ENCODE data around the gene CLPX. TPM values are rescaled to one million over a fixed set of nuclear protein-coding genes. Genes with fewer than 3 reads are reported as not detected.

Gene CLPX
- total RNA-seq, 1 donor from 2014 or later: 46.4 TPM

DNA sequence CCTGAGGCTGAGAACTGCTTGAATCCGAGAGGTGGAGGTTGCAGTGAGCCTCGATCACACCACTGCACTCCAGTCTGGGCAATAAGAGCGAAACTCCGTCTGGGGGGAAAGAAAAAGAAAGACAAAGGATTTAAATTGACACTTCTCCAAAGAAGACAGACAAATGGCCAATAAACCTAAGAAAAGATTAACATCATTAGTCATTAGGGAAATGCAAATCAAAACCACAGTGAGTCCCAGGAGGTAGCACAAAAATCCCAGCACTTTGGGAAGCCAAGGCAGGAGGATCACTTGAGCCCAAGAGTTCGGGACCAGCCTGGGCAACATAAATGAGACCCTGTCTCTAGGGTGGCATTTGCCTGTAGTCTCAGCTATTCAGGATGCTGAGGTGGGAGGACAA lies 12.6 kb downstream of the CLPX start:
- H3K36me3 ChIP-seq: peaks cover 0 to 61% of the 10 kb centered on the region in 2 donors
- intact Hi-C loops (cut with DNase I): no loop called here
- no peak for DNase-seq (ENCODE audit: extremely low spot score in 2 of 2)
- no peak overlapping the region for H3K4me3 ChIP-seq
- TF ChIP-seq POLR2A (IDR thresholded peaks at IDR 0.05) (no peak), CTCF (IDR thresholded peaks at IDR 0.05) (no peak), POLR2AphosphoS5 (IDR thresholded peaks at IDR 0.05; ENCODE audit: insufficient read depth in 1 of 2, low read depth in 1 of 2) (no peak)
- H3K9me3 ChIP-seq: no peaks in the 10 kb centered on the region
- H3K4me1 ChIP-seq: peaks cover 1% of the 10 kb centered on the region
- no peaks in the 10 kb centered on the region for H3K27me3 ChIP-seq
- no peak overlapping the region for H3K27ac ChIP-seq

DNA sequence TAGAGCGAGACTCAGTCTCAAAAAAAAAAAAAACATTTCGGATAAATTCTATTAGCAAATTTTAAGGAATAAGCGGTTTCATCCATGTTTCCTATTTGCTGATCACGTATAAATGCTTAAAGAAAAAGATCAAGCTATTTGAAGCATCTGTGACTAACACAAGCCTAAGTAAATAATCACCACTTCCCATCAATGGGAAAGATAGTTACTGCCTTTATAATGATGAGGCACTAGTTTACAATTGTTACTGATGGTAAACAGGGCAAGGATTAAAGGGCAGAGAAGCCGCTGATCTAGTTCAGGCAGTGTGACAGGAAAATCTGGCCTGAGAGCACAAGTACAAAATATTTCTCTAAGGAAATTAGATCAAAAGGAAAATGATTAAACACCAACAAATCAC lies 13.7 kb downstream of the CLPX start:
- intact Hi-C loops (cut with DNase I): no loop called here
- no peak for TF ChIP-seq CTCF (IDR thresholded peaks at IDR 0.05)
- peak in 1 of 2 donors; percentile 29 for TF ChIP-seq POLR2AphosphoS5 (IDR thresholded peaks at IDR 0.05; ENCODE audit: insufficient read depth in 1 of 2, low read depth in 1 of 2)
- Histone ChIP-seq H3K36me3 (peaks cover 0 to 52% of the 10 kb centered on the region in 2 donors), H3K4me1 (no peaks in the 10 kb centered on the region), H3K27me3 (no peaks in the 10 kb centered on the region), H3K27ac (no peak overlapping the region), H3K9me3 (no peaks in the 10 kb centered on the region), H3K4me3 (no peak overlapping the region)
- no peak for DNase-seq (ENCODE audit: extremely low spot score in 2 of 2)

DNA sequence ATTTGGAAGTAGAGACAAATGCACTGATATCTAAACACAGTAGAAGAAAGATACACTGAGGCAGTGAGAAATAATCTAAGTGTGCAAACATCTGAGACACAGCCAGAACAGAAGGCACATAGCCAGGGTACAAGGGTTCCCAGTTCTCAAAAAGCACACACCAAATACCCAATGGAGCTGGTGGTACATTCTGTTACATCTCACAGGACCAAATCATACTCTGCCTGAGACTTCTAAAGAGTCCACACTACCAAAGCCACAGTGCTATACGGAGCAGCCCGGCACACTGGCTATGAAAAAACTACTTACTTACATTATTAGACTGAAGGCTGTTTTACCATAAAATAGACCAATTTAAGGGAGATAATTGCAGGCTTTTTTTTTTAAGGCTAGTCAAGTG lies 19.3 kb downstream of the CLPX start:
- intact Hi-C loops (cut with DNase I): no loop called here
- H3K36me3 ChIP-seq: peaks cover 0 to 54% of the 10 kb centered on the region in 2 donors
- H3K9me3 ChIP-seq: no peaks in the 10 kb centered on the region
- no peak for DNase-seq (ENCODE audit: extremely low spot score in 2 of 2)
- no peaks in the 10 kb centered on the region for H3K27me3 ChIP-seq
- H3K27ac ChIP-seq: no peak overlapping the region
- H3K4me3 ChIP-seq: no peak overlapping the region
- H3K4me1 ChIP-seq: peaks cover 19% of the 10 kb centered on the region
- no peak for TF ChIP-seq POLR2AphosphoS5 (IDR thresholded peaks at IDR 0.05; ENCODE audit: insufficient read depth in 1 of 2, low read depth in 1 of 2)
- TF ChIP-seq POLR2A (IDR thresholded peaks at IDR 0.05): no peak
- TF ChIP-seq CTCF (IDR thresholded peaks at IDR 0.05): no peak

DNA sequence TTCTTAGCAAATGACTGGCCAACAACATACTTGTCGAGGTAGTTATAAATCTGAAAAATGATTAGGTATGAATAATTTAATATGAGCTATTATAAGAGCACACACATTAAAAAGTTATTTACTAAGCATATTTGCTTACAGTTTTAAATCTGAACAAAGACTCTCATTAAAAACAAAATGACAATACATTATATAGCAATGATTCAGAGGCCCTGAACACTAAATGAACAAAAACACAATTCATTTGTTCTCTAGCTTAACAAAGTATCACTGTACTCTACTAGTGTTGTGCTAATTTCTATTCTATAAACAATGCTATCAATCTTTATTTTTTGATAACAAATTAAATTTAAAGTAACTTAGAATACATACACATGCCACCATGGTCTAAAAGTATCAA lies 21.0 kb downstream of the CLPX start:
- Histone ChIP-seq H3K27me3 (no peaks in the 10 kb centered on the region), H3K4me3 (no peak overlapping the region), H3K36me3 (peaks cover 0 to 42% of the 10 kb centered on the region in 2 donors), H3K4me1 (peaks cover 19% of the 10 kb centered on the region), H3K9me3 (no peaks in the 10 kb centered on the region), H3K27ac (no peak overlapping the region)
- no peak for TF ChIP-seq CTCF (IDR thresholded peaks at IDR 0.05)
- no peak for TF ChIP-seq POLR2AphosphoS5 (IDR thresholded peaks at IDR 0.05; ENCODE audit: insufficient read depth in 1 of 2, low read depth in 1 of 2)
- no peak for TF ChIP-seq POLR2A (IDR thresholded peaks at IDR 0.05)
- DNase-seq (ENCODE audit: extremely low spot score in 2 of 2): no peak
- intact Hi-C loops (cut with DNase I): no loop called here

- intact Hi-C loops (cut with DNase I): no loop called here
- Histone ChIP-seq H3K27ac (no peak overlapping the region), H3K27me3 (no peaks in the 10 kb centered on the region), H3K4me3 (no peak overlapping the region), H3K4me1 (peaks cover 19% of the 10 kb centered on the region), H3K36me3 (peaks cover 0 to 45% of the 10 kb centered on the region in 2 donors), H3K9me3 (no peaks in the 10 kb centered on the region)
- TF ChIP-seq POLR2A (IDR thresholded peaks at IDR 0.05): no peak
- no peak for TF ChIP-seq CTCF (IDR thresholded peaks at IDR 0.05)
- TF ChIP-seq POLR2AphosphoS5 (IDR thresholded peaks at IDR 0.05; ENCODE audit: insufficient read depth in 1 of 2, low read depth in 1 of 2): no peak
- DNase-seq (ENCODE audit: extremely low spot score in 2 of 2): no peak
These were observed 22.1 kb downstream of the CLPX start for GRCh38 chr15:65163041-65163440.
